GM23338 (cell line): ENCODE data around the gene BMPR1B. TPM values are rescaled to one million over a fixed set of nuclear protein-coding genes. Genes with fewer than 3 reads are reported as not detected.
A peak's percentile ranks its signal among the peaks of the same experiment; 100 is the strongest.

Experiments used
- ATAC-seq: fragments of 200-7000 bp; cut with Tn5 transposase; 3 replicates; pipeline ENCODE4 v1.9.1; 2020
- DNase-seq: peaks from one replicate; pipeline ENCODE4 v3.0.0-alpha.2; 2015; ENCODE audit warnings: low spot score
- H2AFZ ChIP-seq: fragments of 200-600 bp; sonication (generic); 2 replicates; pipeline ENCODE4 v1.8.0; 2016; ENCODE audit warnings: antibody characterized with exemption, mild to moderate bottlenecking, moderate library complexity
- H3F3A ChIP-seq: fragments of 200-600 bp; sonication (generic); replicated peaks from 2 replicates; pipeline ENCODE4 v1.8.0; 2017; ENCODE audit warnings: antibody characterized with exemption, mixed run types, low read depth
- H3K27ac ChIP-seq: fragments of 200-600 bp; sonication (generic); 2 replicates; pipeline ENCODE4 v1.6.1; 2016; ENCODE audit warnings: low read depth
- H3K27me3 ChIP-seq: fragments of 200-600 bp; sonication (generic); 2 replicates; pipeline ENCODE4 v1.8.0; 2016; ENCODE audit warnings: mild to moderate bottlenecking, mixed run types, moderate library complexity; ENCODE audit not compliant: insufficient read depth
- H3K36me3 ChIP-seq: fragments of 200-600 bp; sonication (generic); 2 replicates; pipeline ENCODE4 v1.8.0; 2016; ENCODE audit warnings: mild to moderate bottlenecking; ENCODE audit not compliant: insufficient read depth
- H3K4me1 ChIP-seq: fragments of 200-600 bp; sonication (generic); 2 replicates; pipeline ENCODE4 v1.8.0; 2016; ENCODE audit warnings: mild to moderate bottlenecking, moderate library complexity; ENCODE audit not compliant: insufficient read depth
- H3K4me2 ChIP-seq: fragments of 200-600 bp; sonication (generic); 2 replicates; pipeline ENCODE4 v1.7.1; 2017; ENCODE audit warnings: mixed run types
- H3K4me3 ChIP-seq: fragments of 200-600 bp; sonication (generic); 2 replicates; pipeline ENCODE4 v1.6.1; 2016; ENCODE audit warnings: mixed run types
- H3K79me2 ChIP-seq: fragments of 200-600 bp; sonication (generic); replicated peaks from 2 replicates; pipeline ENCODE4 v1.8.0; 2017; ENCODE audit warnings: mild to moderate bottlenecking; ENCODE audit not compliant: insufficient read depth
- H3K9me2 ChIP-seq: fragments of 200-600 bp; sonication (generic); 2 replicates; pipeline ENCODE4 v1.8.0; 2017; ENCODE audit not compliant: insufficient read depth
- H4K20me1 ChIP-seq: fragments of 200-600 bp; sonication (generic); replicated peaks from 2 replicates; pipeline ENCODE4 v1.8.0; 2017; ENCODE audit warnings: mild to moderate bottlenecking; ENCODE audit not compliant: insufficient read depth
- H3K27ac Mint-ChIP-seq: 2 replicates; pipeline ENCODE4 v1.8.0; 2020; ENCODE audit warnings: inconsistent platforms, mild to moderate bottlenecking, moderate library complexity, mixed read lengths
- H3K27me3 Mint-ChIP-seq: 3 replicates; pipeline ENCODE4 v1.8.0; 2022; ENCODE audit warnings: low read depth, mild to moderate bottlenecking, moderate library complexity, mixed read lengths, inconsistent platforms; ENCODE audit not compliant: insufficient read depth, poor library complexity
- H3K36me3 Mint-ChIP-seq: 3 replicates; pipeline ENCODE4 v1.8.0; 2021; ENCODE audit warnings: low read depth, mild to moderate bottlenecking, inconsistent platforms, moderate library complexity, mixed read lengths
- H3K4me1 Mint-ChIP-seq: 3 replicates; pipeline ENCODE4 v1.8.0; 2020; ENCODE audit warnings: mild to moderate bottlenecking, inconsistent platforms, mixed read lengths
- H3K4me3 Mint-ChIP-seq: 3 replicates; pipeline ENCODE4 v1.8.0; 2021; ENCODE audit warnings: moderate library complexity, mild to moderate bottlenecking, inconsistent platforms, mixed read lengths
- H3K9me3 Mint-ChIP-seq: 3 replicates; pipeline ENCODE4 v1.8.0; 2020; ENCODE audit warnings: moderate library complexity, mild to moderate bottlenecking, inconsistent platforms, mixed read lengths
- CREB1 ChIP-seq: fragments of 250-450 bp; sonication (Bioruptor Pico); IDR thresholded peaks from 2 replicates; pipeline ENCODE4 v1.5.0; 2020; ENCODE audit warnings: low read depth, mild to moderate bottlenecking, moderate library complexity
- CTCF ChIP-seq, 2 experiments: fragments of 200-600 bp in 1 of 2; sonication (generic) in 1 of 2; conservative IDR thresholded peaks; 2 replicates each; pipeline versions ENCODE4 v1.5.1 to v1.6.1; 2016 to 2017; ENCODE audit warnings: antibody characterized with exemption in 2 of 2, low read depth in 2 of 2, mild to moderate bottlenecking in 2 of 2, moderate library complexity in 1 of 2
- ETS1 ChIP-seq: IDR thresholded peaks from 2 replicates; pipeline ENCODE4 v1.6.1; 2016; ENCODE audit warnings: antibody characterized with exemption
- EZH2 ChIP-seq: fragments of 200-600 bp; sonication (generic); IDR thresholded peaks from one replicate; pipeline ENCODE4 v1.8.0; 2017; ENCODE audit warnings: antibody characterized with exemption, mild to moderate bottlenecking, low read depth; ENCODE audit not compliant: unreplicated experiment
- EZH2phosphoT487 ChIP-seq: fragments of 200-600 bp; sonication (generic); IDR thresholded peaks from one replicate; pipeline ENCODE4 v1.8.1; 2018; ENCODE audit warnings: antibody characterized with exemption; ENCODE audit not compliant: unreplicated experiment
- JUNB ChIP-seq: IDR thresholded peaks from one replicate; pipeline ENCODE4 v1.6.1; 2016; ENCODE audit warnings: antibody characterized with exemption; ENCODE audit not compliant: unreplicated experiment
- NANOG ChIP-seq: IDR thresholded peaks from 2 replicates; pipeline ENCODE4 v1.6.1; 2016; ENCODE audit warnings: antibody characterized with exemption, borderline replicate concordance
- POLR2AphosphoS5 ChIP-seq: IDR thresholded peaks from 2 replicates; pipeline ENCODE4 v1.6.1; 2016; ENCODE audit warnings: antibody characterized with exemption, low read depth
- REST ChIP-seq: IDR thresholded peaks from one replicate; pipeline ENCODE4 v1.6.1; 2018; ENCODE audit warnings: antibody characterized with exemption; ENCODE audit not compliant: unreplicated experiment
- STAT1 ChIP-seq: IDR thresholded peaks from one replicate; pipeline ENCODE4 v1.6.1; 2016; ENCODE audit warnings: antibody characterized with exemption; ENCODE audit not compliant: unreplicated experiment
- ZNF114 ChIP-seq: fragments of 250-450 bp; sonication (Bioruptor Pico); IDR thresholded peaks from 2 replicates; pipeline ENCODE4 v1.5.0; 2020; ENCODE audit warnings: mild to moderate bottlenecking, moderate library complexity
- ZNF331 ChIP-seq: fragments of 250-450 bp; sonication (Bioruptor Pico); IDR thresholded peaks from 2 replicates; pipeline ENCODE4 v1.5.0; 2020; ENCODE audit warnings: low read depth, mild to moderate bottlenecking, moderate library complexity
- ZNF462 ChIP-seq: fragments of 250-450 bp; sonication (Bioruptor Pico); IDR thresholded peaks from 2 replicates; pipeline ENCODE4 v1.5.0; 2020; ENCODE audit warnings: mild to moderate bottlenecking, moderate library complexity
- polyA plus RNA-seq: library from polyadenylated mRNA; unstranded; fragments of >200 nt; fragmentation: Nextera tagmentation; extraction: Ambion mirVana; gene quantifications from 2 replicates; pipeline ENCODE4 v1.2.1, GENCODE V29; 2016
- total RNA-seq: library from RNA; depleted of rRNA; stranded (reverse); fragments of >200 nt; shearing (Covaris generic); gene quantifications from 2 replicates; pipeline ENCODE4 v1.2.3, GENCODE V29; 2014

The BMPR1B gene
- total and polyA plus RNA-seq, 2 experiments from 2014 or later, result 0.48 to 1.0 TPM

GRCh38 chr4:94711635-94712034, 46.1 kb upstream of the BMPR1B start:
- peaks cover 2% of the 10 kb centered on the region for H3K27me3 Mint-ChIP-seq
- peak overlapping the region; percentile 44 for H2AFZ ChIP-seq

More at GRCh38 chr4:94711635-94712034, 46.1 kb upstream of the BMPR1B start:
- Histone ChIP-seq H3K36me3 (no peaks in the 10 kb centered on the region), H3K4me3 (no peak overlapping the region), H3K4me2 (no peak overlapping the region), H3F3A (no peaks in the 10 kb centered on the region), H3K4me1 (no peaks in the 10 kb centered on the region), H3K9me2 (peaks cover 7% of the 10 kb centered on the region; the same call in 1 of the 2 replicates), H3K27me3 (no peaks in the 10 kb centered on the region), H4K20me1 (no peaks in the 10 kb centered on the region), H3K27ac (no peak overlapping the region), H3K79me2 (no peaks in the 10 kb centered on the region)
- Mint-ChIP-seq H3K9me3 (no peaks in the 10 kb centered on the region), H3K4me1 (no peaks in the 10 kb centered on the region), H3K4me3 (no peak overlapping the region), H3K27ac (no peak overlapping the region), H3K36me3 (no peaks in the 10 kb centered on the region)
- TF ChIP-seq NANOG (no peak), POLR2AphosphoS5 (no peak), ZNF462 (CRISPR knock-in tag) (no peak), ZNF331 (CRISPR knock-in tag) (no peak), ETS1 (no peak), STAT1 (no peak), EZH2phosphoT487 (no peak), EZH2 (no peak), CTCF (conservative IDR thresholded peaks at IDR 0.05; ENCODE audit: low read depth in 2 of 2) (no peak), CREB1 (CRISPR knock-in tag) (no peak), JUNB (no peak), ZNF114 (CRISPR knock-in tag) (no peak), REST (no peak)
- no peak for ATAC-seq
- no peak for DNase-seq
